MCF 10A (cell line): ENCODE data around the gene TRIM26. TPM values are rescaled to one million over a fixed set of nuclear protein-coding genes. Genes with fewer than 3 reads are reported as not detected.

Source experiments
- BruUV-seq: library from RNA; stranded (reverse); fragments of 400-500 nt; replicated peaks from 2 replicates; lab custom pipeline; 2021; lab: Mats Ljungman, UMichigan
- CTCF ChIA-PET: fragments of 300-600 bp; sonication (Branson Sonifier 250); formaldehyde crosslinking; extraction: SDS; loops from one replicate; lab custom pipeline; 2021; ENCODE audit warnings: antibody characterized with exemption, inconsistent platforms; lab: Yijun Ruan, JAX
- POLR2A ChIA-PET: fragments of 300-600, 350-650 bp; sonication (Branson Sonifier 250); formaldehyde crosslinking; extraction: SDS; loops from one replicate; lab custom pipeline; 2020; ENCODE audit warnings: antibody characterized with exemption, inconsistent platforms; lab: Yijun Ruan, JAX
- DNase-seq: peaks from one replicate; pipeline ENCODE4 v3.0.0-alpha.2; 2018; ENCODE audit not compliant: unreplicated experiment
- H3K27ac Mint-ChIP-seq: one replicate; pipeline ENCODE4 v1.8.0; 2022; ENCODE audit warnings: mild to moderate bottlenecking, low read depth, mixed read lengths; ENCODE audit not compliant: unreplicated experiment
- H3K27me3 Mint-ChIP-seq: one replicate; pipeline ENCODE4 v1.8.0; 2022; ENCODE audit warnings: mixed read lengths; ENCODE audit not compliant: insufficient read depth, unreplicated experiment
- H3K36me3 Mint-ChIP-seq: one replicate; pipeline ENCODE4 v1.8.0; 2022; ENCODE audit warnings: mild to moderate bottlenecking, moderate library complexity, mixed read lengths; ENCODE audit not compliant: insufficient read depth, unreplicated experiment
- H3K4me1 Mint-ChIP-seq: one replicate; pipeline ENCODE4 v1.8.0; 2022; ENCODE audit warnings: mixed read lengths; ENCODE audit not compliant: insufficient read depth, unreplicated experiment
- H3K4me3 Mint-ChIP-seq: one replicate; pipeline ENCODE4 v1.8.0; 2022; ENCODE audit warnings: mild to moderate bottlenecking, moderate library complexity, mixed read lengths; ENCODE audit not compliant: unreplicated experiment
- H3K9me3 Mint-ChIP-seq: one replicate; pipeline ENCODE4 v1.8.0; 2022; ENCODE audit warnings: mixed read lengths; ENCODE audit not compliant: unreplicated experiment
- intact Hi-C: fragments of 100-400 bp; cut with micrococcal nuclease; formaldehyde crosslinking; loops from 2 replicates; pipeline ENCODE4 v1.14.1; 2022
- total RNA-seq: library from RNA; stranded (reverse); gene quantifications from 2 replicates; pipeline ENCODE4 v1.2.3, GENCODE V29; 2022
- TF ChIP-seq, protein P1 (sequence below): fragments of 200-600 bp; IDR thresholded peaks from one replicate; pipeline ENCODE4 v1.8.0; 2022; ENCODE audit warnings: antibody characterized with exemption, mild to moderate bottlenecking; ENCODE audit not compliant: unreplicated experiment

TRIM26 gene
- total RNA-seq, 1 experiment from 2014 or later, result 60.6 TPM

DNA sequence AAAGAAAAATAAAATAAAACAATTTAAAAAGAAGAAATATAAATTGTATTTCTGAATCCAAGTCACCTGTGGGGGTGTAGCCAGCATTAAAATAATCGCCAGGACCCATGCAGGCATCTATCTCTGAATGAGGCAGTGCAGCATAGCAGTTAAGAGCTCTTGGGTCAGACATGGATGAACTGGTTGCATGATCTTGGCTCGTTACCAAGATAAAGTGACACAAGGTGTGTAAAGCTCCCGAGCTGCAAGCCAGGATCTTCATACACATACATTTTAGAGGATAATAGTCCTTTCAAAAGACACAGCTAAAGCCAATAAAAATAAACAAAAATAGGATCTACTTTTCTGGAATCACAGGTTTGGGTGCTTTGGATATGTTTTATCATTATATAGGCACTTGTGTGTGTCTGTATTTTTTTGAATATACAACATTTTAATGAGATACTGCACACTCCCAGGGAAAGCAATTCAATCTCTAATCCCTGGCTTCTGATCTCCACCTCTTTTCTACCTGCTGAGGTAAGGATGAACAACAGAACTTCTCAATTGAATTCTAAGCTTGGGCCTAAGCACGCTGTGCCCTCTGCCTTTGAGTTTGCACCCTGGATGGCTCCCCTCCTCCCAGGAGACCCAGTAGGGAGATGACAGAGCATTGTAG lies 61.1 kb downstream of the TRIM26 start:
- no peaks in the 10 kb centered on the region for H3K36me3 Mint-ChIP-seq
- H3K4me1 Mint-ChIP-seq, result peaks cover 26% of the 10 kb centered on the region
- no peak for DNase-seq
- POLR2A ChIA-PET, result interaction anchor here (0.7 kb wide), 1 partner anchor 175 kb away, joined by 5 read pairs; the partner anchor contains the start of gene TRIM39
- no peak overlapping the region for H3K27ac Mint-ChIP-seq
- TF ChIP-seq, protein P1, sequence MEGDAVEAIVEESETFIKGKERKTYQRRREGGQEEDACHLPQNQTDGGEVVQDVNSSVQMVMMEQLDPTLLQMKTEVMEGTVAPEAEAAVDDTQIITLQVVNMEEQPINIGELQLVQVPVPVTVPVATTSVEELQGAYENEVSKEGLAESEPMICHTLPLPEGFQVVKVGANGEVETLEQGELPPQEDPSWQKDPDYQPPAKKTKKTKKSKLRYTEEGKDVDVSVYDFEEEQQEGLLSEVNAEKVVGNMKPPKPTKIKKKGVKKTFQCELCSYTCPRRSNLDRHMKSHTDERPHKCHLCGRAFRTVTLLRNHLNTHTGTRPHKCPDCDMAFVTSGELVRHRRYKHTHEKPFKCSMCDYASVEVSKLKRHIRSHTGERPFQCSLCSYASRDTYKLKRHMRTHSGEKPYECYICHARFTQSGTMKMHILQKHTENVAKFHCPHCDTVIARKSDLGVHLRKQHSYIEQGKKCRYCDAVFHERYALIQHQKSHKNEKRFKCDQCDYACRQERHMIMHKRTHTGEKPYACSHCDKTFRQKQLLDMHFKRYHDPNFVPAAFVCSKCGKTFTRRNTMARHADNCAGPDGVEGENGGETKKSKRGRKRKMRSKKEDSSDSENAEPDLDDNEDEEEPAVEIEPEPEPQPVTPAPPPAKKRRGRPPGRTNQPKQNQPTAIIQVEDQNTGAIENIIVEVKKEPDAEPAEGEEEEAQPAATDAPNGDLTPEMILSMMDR, result no peak
- CTCF ChIA-PET, result interaction anchor here (0.9 to 2.3 kb wide), 3 partner anchors 18 to 49 kb away, joined by 3 to 18 read pairs (median 6); no protein-coding TSS in a partner anchor
- intact Hi-C loops, result no loop called here
- no TSS peak for BruUV-seq
- no peaks in the 10 kb centered on the region for H3K27me3 Mint-ChIP-seq
- no peak overlapping the region for H3K4me3 Mint-ChIP-seq
- H3K9me3 Mint-ChIP-seq, result no peaks in the 10 kb centered on the region

DNA sequence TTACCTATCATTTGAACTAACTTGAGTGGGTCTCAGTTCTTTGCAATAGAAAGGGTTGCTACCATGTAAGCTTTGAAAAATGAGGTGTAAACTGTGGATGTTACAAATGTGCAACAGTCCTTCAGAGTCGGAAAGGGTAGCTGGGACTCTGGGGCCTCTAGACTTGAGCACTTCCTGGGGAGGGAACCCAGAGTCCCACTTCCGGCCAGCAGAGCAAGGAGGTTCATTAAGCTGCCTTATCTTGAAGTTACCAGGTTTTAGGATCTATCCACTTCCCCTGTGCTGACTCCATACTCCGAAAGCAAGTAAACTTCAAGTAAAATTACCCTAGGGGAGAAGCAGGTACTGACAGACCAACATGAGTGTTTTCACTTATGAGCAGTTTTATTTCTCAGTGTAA lies 61.6 kb downstream of the TRIM26 start:
- peaks cover 26% of the 10 kb centered on the region for H3K4me1 Mint-ChIP-seq
- ChIA-PET POLR2A (no interaction called here), CTCF (interaction anchor here (0.9 to 2.3 kb wide), 3 partner anchors 19 to 48 kb away, joined by 3 to 18 read pairs (median 6); no protein-coding TSS in a partner anchor)
- no peak overlapping the region for H3K27ac Mint-ChIP-seq
- no peak for DNase-seq
- H3K36me3 Mint-ChIP-seq, result no peaks in the 10 kb centered on the region
- no peaks in the 10 kb centered on the region for H3K9me3 Mint-ChIP-seq
- BruUV-seq, result no TSS peak
- TF ChIP-seq, protein P1, result no peak
- intact Hi-C loops, result no loop called here
- no peak overlapping the region for H3K4me3 Mint-ChIP-seq
- no peaks in the 10 kb centered on the region for H3K27me3 Mint-ChIP-seq

DNA sequence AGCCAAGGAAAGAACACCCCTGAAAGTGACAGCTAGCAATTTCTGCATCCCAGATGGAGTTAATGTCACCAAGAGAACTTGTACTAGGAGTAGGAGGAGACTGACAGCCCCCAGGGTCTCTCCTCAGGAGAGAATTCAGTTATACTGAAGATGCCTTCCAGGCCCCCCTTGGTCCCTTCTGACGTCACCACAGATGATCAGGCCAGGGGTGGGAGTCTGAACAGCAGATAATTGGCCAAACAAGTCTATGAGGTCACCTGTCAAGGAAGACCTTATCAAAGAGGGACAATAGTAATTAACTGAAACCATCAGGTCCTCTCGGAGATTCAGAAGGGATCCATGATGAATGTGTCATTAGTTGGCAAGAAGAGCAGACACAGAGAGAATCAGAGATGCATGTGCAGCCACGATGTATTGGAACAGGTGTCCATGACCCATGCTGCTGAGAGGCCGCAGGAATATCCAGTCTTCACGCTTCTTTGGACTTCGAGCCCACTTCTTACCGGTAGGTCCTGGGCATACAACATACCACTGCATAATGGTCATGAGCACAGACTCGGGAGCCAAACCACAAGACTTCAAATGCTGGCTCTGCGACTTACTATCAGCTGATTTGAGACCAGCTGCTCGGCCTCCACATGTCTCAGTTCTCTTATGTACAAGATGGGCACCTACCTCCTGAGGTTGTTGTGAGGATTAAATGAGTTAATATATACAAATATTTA lies 62.4 kb downstream of the TRIM26 start:
- BruUV-seq, result no TSS peak
- Mint-ChIP-seq H3K27me3 (no peaks in the 10 kb centered on the region), H3K9me3 (no peaks in the 10 kb centered on the region), H3K4me1 (peaks cover 19% of the 10 kb centered on the region), H3K4me3 (no peak overlapping the region), H3K36me3 (no peaks in the 10 kb centered on the region), H3K27ac (no peak overlapping the region)
- DNase-seq, result no peak
- ChIA-PET CTCF (interaction anchor here (0.9 to 3.8 kb wide), 3 partner anchors 19 to 20 kb away, joined by 6 to 18 read pairs (median 16); no protein-coding TSS in a partner anchor), POLR2A (interaction anchor here (0.7 kb wide), 1 partner anchor 56 kb away, joined by 3 read pairs; no protein-coding TSS in a partner anchor)
- TF ChIP-seq, protein P1, result no peak
- intact Hi-C loops, result no loop called here
